HG02571 (cell line): ENCODE results near the gene C1orf232.

ENCODE experiments used
- ATAC-seq: cut with Tn5 transposase; IDR thresholded peaks from one replicate; pipeline ENCODE4 v1.9.1; 2021; ENCODE audit warnings: mild to moderate bottlenecking, moderate library complexity; ENCODE audit not compliant: unreplicated experiment

C1orf232 gene

DNA sequence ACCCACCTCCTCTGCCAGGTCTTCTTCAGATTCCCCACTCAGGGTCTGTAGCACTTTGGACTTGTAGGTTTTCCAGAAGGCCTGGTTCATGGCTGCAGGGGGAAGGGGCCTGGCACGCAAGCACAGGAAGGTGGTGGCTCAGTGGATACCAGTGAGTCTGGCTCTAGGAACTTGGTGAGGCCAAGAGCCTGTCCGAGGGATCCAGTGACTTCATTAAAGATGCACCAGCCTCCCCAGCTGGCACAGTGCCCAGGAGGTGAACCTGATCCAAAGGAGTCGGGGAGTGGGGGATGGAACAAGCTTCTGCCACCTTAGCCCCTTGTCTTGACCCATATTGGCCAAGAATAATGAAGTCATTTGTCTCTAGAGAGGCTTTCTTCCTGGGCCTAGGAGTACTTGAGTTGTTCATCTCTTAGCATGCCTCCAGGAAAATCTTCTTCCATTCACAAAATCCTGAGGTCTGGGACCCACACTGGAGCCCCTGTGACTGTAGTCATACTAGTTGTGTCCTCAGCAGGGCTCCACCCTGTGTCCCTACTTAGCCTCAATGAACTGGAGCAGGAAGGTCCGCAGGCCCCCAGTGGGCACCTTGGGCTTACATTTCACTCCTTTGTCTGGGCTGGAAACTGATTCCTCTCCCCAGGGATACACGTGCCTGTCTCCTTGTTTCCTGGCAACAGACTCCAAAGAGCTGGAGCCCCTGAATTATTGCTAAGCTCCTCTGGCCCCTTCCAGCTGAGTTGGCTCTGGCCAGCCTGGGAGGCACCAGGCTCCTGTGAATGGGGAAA, at the start of gene C1orf232:
Gene C1orf232 (minus strand): TSS at position 554 of the 788 bp plus-strand sequence. CDS start 464 bp downstream, at position 90.
- ATAC-seq = no peak

DNA sequence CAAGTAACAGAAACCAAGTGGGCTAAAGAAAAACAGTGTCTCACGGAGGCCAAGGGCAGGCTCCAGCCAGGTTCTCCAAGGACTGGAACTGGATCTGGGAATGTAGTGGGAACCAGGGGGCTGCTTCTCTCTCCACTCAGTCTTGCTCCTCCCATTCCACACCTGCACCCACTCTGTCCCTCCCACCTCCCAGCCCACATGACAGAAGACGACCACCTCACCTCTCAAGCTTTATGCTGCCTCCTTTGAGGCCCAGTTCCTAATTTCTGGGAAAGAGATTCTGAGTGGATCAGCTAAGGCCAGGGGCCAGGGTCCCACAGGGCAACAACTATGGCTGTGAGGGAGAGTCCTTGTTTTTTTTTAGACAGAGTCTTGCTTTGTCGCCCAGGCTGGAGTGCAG, 46.5 kb upstream of the C1orf232 start:
- ATAC-seq = no peak

DNA sequence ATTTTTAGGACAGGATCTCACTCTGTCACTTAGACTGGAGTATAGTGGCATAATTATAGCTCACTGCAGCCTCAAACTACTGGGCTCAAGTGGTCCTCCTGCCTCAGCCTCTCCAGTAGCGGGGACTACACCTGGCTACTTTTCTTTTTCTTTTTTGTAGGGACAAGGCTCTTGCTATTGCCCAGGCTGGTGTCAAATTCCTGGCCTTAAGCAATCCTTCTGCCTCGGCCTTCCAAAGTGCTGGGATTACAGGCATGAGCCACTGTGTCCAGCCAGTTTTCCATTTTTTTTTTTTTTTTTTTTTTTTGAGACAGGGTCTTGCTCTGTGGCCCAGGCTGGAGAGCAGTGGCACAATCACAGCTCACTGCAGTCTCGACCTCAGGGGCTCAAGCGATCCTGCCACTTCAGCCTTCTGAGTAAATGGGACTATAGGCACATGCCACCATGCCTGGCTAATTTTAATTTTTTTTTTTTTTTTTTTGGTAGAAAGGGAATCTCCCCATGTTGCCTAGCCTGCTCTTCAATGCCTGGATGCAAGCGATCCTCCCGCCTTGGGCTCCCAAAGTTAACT, 44.7 kb upstream of the C1orf232 start:
- no peak for ATAC-seq

DNA sequence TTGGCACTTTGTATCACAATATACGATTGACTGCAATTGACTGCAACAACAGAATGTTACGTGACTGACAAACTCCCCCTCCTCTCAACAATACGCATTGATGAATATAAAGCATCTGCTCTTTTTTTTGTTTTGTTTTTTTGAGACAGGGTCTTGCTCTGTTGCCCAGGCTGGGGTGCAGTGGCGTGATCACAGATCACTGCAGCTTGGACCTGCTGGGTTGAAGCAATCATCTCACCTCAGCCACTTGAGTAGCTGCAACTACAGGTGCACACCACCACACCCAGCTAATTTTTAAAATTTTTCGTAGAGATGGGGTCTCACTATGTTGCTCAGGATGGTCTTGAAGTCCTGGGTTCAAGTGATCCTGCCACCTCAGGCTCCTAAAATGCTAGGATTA, 44.0 kb upstream of the C1orf232 start:
- no peak for ATAC-seq

DNA sequence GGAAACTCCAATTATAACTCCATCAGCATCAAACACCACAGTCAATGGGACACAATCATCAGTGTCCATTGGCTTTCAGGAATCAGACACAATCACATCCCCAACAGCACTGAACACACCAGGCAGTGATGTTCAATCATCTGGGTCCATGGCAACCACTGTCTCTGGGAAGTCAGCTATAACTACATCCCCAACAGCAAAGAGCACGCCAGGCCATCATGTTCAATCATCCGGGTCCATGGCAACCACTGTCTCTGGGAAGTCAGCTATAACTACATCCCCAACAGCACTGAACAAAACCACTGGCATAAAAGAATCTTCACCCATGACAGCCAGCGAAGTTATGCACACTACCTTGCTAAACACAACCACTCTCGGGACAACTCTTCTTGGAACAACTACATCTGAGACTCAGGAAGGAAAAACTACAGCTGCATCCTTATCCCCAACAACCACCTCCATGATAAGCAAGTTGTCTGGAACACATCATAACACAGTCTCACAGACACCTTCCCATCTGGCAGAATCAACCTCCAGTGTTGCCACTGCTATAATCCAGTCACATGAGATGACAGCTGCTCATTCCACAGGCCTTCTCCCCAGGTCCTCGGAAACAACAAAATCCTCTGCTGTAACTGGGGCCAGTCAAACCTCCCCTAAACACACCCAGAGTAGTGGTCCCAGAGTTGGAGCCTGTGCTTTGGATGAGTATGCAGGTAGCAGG, 41.5 kb upstream of the C1orf232 start:
- ATAC-seq = no peak

DNA sequence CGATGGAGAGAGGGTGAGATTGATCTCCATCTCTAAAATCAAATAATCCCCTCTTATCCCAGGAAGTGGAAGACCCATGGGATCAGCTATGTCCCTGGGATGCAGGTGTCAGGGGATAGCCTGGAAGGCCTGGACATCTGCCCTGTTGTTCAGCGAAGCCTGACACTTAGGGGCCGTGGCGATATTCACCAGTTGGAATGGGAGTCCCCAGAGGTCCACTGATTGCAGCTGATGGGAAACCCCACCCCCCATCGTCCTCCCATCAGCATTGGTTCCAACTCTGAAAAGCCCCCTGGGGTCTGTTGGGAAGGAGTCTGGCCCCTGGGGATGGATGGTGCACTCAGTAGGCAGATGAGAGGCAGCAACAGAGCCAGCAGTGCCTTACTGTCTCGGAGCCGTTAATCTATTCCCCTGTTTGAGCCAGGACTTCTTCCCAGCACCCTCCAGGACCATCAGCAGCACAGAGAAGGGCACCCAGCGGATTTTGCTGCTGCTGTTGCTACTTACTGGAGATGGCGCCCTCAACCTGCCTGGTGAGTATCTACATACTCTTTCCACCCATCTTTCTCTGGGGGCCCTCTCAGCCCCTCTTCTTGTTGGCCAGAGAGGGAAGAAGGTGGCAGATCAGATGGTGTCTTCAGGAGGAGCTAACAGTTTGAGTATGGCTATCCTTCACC, 35.0 kb upstream of the C1orf232 start:
- no peak for ATAC-seq

DNA sequence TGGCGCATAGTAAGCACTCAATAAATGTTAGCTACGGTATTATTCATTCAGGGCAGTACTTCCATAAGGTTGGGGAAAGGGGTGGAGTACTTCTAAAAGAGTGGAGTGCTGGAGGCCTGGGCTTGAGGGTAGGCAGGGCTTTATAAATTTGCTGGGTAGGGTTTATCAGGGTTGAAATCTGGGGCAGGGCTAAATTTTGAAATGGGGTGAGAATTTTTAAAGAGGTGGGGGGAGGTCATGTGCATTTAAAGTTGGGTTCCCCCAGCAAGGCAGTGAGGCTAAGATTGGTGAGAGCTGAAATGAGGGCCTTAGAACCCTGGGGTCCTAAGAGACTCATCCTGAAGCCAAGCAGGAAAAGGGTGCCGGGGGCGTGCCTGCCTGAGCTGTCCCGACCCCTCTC, 31.6 kb upstream of the C1orf232 start:
- no peak for ATAC-seq

DNA sequence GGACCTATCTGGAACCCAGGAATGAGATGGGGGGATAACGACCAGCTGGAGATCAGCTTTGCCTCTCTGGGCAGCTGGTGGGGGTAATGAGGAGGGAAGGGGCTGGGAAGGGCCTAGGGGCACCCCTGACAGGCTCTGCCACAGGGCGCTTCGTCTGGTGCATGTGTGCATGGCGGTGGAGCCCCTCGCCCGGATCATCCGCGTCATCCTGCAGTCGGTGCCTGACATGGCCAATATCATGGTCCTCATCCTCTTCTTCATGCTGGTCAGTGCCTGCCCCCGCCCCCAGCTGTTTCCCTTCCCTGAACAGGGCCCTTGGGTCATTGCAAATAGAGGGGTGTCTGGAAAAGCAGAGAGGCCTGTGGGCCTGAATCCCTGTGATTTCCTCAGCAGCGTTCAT, 29.1 kb upstream of the C1orf232 start:
- no peak for ATAC-seq

DNA sequence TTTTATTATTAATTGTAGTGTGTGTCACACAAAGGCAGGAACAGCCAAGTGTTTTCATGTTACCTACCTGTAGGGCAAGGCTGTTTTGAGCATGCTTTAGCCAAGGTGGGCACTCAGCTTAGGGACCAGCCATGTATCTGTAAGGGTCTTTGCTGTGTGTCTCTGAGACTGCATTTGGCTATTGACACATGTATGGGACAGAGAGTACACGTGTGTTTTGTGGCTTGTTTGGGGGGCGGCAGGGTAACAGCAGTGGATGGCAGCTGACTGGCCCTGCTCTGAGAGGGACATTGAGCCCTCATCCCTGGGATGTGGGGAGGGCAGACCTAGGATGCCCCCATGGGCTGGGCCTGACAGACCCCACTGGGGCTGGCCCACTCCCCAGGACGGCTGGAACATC, 28.5 kb upstream of the C1orf232 start:
- no peak for ATAC-seq

DNA sequence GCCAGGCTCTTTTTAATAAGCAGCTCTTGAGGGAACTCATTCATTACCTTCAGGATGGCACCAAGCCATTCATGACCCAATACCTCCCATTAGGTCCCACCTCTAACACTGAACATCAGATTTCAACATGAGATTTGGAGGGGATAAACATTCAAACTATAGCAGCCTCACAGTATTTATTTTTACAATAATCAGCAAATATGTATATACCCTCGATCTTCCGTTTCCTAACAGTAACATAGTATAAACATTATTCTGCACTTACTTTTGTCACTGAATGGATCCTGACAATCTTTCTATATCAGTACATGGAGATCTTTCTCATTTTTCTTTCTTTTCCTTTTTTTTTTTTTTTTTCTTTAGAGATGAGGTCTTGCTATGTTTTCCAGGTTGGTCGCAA, 27.0 kb upstream of the C1orf232 start:
- no peak for ATAC-seq

DNA sequence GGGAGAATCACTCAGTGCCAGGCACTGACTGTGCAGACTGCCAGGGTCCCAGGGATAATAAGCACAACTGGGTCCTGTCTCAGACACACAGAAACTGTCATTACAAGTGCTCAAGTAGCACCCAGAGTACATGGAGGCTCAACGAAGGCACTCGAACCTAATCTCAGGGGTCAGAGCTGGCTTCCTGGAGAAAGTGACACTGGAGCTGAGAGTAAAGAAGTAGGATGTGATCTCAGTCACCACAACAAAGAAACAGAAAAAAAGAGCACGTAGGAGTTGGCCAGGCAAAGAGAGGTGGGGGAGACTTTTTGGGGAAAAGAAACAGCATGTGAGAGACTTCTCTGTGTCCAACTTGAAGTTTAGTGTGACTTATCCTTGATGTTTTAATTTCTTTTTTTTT, 23.0 kb upstream of the C1orf232 start:
- ATAC-seq = no peak

DNA sequence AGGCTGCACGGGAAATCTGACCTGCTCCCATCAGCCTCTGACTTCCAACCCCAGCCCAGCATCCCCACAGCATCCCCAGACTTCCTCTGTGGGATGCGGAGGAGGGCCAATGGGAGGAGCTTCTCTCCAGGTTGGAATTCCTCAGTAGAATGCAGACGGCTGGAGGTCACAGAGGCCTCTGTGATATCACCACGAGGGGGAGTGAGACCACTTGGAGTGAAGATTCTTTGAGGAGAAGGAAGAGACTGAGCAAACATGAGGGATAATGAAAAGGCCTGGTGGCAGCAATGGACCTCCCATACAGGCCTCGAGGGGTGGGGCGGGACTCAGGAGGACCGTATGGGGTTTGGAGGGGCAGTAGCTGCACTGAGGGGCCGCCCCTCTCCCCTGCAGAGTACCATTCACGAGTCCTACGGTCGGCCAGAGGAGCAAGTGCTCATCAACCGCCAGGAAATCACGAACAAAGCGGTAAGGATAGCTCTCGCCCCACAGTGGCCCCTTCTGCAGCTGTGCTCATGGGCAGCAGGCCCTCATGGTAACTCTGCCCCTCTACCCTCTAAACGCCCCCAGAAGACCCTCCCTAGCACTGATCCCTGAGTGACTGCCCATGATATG, 21.7 kb upstream of the C1orf232 start, which contains the start of gene CATSPER4:
Gene CATSPER4 (plus strand): TSS at position 230 of the 615 bp plus-strand sequence. CDS start 26 bp downstream, at position 256.
- no peak for ATAC-seq

DNA sequence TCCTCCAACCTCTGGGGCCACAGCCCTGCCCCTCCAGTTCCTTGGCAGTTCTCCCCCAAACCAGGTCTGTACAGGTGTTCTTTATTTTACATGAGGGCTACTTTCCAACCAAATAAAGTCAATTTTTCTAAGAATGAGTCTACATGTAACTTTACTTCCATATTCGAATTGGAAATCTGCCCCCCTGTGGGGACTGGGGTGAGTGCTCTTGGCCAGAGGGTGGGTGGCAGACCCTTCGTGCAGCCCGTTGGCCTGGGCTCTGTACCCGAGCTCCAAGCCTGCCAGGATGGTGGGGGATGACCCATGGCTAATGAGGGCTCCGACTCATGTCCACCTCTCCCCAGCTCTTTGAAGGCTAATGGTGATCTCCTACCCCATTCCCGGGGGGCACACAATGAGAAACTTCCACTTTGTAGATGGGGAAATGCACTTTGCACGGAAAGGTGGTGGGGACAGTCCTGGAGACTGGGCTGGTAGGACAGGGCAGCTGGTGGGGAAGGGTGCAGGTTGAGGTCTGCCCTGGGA, 21.1 kb upstream of the C1orf232 start:
- no peak for ATAC-seq

DNA sequence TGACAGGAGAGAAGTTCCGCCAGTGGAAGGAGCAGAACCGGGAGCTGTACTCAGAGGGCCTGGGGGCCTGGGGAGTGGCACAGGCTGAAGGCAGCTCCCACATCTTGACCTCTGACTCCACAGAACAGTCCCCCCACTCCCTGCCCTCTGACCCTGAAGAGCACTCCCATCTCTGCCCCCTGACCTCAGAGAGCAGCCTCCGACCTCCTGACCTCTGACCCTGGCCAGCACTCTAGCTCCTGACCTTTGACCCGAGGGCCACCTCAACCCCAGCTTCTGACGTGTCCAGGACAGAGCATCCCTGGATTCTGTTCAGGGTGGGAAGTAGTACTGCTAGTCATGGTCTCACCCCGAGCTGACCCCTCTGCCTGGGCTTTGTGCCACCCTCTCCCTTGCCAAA, 20.6 kb upstream of the C1orf232 start:
- ATAC-seq = no peak

DNA sequence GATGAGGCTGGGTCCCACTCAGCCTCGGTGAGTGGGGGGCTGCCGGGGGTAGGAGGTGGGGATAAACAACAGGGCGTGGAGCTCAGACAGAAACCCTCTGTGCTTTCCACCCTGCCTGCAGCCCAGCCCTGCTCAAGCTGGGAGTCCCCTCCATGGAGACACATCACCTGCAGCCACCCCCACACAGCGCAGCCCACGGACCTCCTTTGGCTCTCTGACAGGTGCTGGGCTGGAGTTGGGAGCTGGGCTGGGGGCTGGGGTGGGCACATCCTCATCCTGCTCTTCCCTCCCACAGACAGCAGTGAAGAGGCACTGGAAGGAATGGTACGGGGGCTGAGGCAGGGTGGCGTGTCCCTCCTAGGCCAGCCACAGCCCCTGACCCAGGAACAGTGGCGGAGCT, 19.7 kb upstream of the C1orf232 start:
- no peak for ATAC-seq

DNA sequence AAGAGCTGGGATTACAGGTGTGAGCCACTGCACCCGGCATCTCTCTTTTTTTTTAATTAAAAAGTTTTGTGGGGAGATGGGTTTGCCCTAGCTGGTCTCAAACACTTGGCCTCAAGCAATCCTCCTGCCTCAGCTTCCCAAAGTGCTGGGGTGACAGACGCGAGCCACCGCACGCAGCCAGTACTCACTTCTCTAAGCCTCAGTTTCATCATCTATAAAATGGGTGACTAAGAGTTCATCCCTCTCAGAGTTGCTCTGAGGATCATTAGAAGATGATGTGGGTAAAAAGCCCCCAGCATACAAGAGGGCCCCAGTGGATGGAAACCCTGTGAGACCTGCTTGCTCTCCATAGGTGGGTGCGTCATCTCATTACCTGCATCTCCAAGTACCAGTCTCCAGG, 19.1 kb upstream of the C1orf232 start:
- ATAC-seq = no peak

DNA sequence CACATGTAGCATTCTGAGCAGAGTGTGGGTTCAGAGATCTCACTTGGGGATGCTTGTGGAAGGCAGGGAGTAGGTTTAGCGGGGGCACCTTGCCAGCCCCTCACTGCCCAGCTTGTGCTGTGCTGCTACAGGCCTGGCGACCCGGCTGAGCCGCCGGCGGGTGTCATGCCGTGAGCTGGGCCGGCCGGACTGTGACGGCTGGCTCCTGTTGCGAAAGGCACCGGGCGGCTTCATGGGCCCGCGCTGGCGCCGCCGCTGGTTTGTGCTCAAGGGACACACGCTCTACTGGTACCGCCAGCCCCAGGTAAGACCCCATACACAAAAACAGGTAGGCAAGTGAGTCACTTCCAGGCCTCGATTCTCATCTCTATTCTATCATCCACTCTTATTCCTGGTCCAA, 16.1 kb upstream of the C1orf232 start:
- ATAC-seq = no peak

DNA sequence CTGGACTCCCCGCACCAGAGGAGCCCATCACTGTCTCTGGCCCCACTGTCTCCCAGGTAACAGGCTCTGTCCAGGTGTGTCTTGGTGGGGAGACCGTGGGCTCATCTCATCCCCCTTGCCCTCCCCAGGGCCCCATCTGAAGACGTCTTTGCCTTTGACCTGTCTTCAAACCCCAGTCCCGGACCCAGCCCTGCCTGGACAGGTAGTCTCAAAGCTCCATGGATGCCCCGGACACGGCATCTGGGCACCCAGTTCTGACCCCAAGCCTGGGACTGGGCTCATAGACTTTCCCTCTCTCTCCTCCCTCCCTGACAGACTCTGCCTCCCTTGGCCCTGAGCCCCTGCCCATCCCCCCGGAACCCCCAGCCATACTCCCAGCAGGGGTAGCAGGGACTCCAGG, 15.3 kb upstream of the C1orf232 start:
- ATAC-seq = no peak

DNA sequence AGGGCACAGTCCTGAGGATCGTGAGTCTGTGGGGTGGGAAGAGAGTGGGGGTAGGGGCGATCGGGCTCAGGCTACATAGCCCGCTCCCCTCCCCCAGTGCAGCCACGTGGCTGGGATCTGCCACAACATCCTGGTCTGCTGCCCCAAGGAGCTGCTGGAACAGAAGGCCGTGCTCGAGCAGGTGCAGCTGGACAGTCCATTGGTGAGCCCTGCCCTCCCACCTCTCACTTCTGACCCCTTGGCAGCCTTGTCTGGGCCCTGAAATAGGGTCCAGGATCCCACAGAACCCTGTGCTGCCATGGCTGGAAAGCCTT, 13.6 kb upstream of the C1orf232 start:
- no peak for ATAC-seq

DNA sequence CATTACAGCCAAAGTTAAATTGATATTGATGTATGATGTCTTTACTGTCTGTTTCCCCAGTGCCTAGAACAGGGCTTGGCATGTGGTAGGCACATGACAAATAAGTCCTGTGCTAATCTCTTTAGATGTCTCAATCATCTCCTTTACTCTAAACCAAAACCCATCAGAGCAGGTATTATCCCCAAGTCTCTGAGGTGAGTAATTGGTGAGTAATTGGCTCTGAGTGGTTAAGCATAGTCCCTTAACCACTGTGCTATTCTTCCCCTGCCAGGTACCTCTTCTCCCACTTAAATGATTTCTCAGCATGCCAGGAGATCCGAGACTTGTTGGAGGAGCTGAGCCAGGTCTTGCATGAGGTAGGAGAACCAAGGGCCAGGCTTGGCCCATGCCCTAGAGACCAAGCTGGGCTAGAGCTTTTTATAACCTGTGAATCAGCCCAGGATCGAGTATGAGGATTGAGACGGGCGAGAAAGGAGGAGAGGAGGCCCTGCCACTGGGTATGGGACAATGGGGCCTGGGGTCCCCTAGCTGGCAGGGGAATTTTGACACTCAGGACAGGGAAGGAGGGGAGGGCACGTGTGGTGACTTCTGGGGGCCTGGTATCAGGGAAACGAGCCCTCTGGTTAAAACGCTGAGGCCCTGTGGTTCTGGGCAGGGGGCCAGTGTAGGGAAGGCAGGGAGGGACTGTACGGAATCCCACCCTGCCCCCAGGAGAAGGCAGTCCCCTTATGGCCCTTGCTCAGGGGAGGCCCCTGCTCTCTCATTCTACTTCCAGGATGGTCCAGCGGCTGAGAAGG, 13.0 kb upstream of the C1orf232 start:
- no peak for ATAC-seq
